Stimulated activated CD8-positive, alpha-beta memory T cell treated with anti-CD3 and anti-CD28 coated beads, Interleukin-15, amount 100 ng/mL, for 48 hours (primary cell): Measurements from ENCODE around the gene EMX1.

Experiments
- DNase-seq, 2 donors: peaks; one replicate each; pipeline ENCODE4 v3.0.0-alpha.2; 2020; ENCODE audit warnings: low read depth in 2 of 2

EMX1 gene

GRCh38 chr2:72958542-72959385 lies 41.4 kb downstream of the EMX1 start:
- DNase-seq = no peak

DNA sequence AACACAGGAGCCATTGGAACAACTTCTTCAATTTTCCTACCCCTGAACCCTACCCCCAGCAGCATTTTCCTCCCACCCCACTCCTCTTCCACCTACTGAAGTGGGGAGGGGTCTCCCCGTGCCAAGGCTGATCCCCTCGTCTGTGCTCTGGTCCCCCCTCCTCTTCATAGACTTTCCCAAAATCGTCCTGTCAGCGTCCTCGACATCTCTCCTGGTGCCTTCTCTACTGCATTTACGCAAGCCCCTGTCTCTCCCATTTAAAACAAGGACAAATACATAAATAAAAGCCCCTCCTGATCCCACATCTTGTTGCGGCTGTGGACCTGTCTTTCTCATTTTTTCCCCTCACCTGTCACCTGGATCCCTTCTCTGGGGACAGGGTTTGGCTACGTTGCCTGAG lies 42.2 kb downstream of the EMX1 start:
- no peak for DNase-seq

GRCh38 chr2:72959995-72960981 lies 43.0 kb downstream of the EMX1 start:
- DNase-seq = no peak

GRCh38 chr2:72961036-72961720 lies 43.9 kb downstream of the EMX1 start:
- no peak for DNase-seq

GRCh38 chr2:72961853-72962468 lies 44.6 kb downstream of the EMX1 start:
- no peak for DNase-seq

- DNase-seq = no peak
Observed at GRCh38 chr2:72962911-72963310, 45.6 kb downstream of the EMX1 start.

GRCh38 chr2:72963423-72964145 lies 46.3 kb downstream of the EMX1 start:
- DNase-seq = no peak

DNA sequence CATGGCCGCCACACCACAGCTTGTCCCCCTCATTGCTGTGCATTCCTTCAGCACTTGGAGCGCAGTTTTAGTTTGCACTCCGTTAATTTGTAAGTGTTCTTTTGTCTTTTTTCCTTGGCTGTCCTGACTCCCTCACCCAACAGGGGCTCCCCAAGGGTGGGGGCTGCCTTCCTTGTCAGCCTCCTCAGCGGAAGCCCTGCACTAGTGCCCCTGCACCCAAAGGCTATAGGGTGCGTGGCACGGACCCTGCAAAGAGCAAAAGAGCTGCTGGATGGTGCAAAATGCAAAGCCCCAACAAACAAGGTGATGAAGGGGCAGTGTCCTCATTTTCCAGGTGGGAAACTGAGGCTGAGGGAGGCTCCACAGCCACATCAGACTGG lies 46.8 kb downstream of the EMX1 start:
- no peak for DNase-seq

- no peak for DNase-seq
Observed at GRCh38 chr2:72965016-72965415, 47.7 kb downstream of the EMX1 start.

DNA sequence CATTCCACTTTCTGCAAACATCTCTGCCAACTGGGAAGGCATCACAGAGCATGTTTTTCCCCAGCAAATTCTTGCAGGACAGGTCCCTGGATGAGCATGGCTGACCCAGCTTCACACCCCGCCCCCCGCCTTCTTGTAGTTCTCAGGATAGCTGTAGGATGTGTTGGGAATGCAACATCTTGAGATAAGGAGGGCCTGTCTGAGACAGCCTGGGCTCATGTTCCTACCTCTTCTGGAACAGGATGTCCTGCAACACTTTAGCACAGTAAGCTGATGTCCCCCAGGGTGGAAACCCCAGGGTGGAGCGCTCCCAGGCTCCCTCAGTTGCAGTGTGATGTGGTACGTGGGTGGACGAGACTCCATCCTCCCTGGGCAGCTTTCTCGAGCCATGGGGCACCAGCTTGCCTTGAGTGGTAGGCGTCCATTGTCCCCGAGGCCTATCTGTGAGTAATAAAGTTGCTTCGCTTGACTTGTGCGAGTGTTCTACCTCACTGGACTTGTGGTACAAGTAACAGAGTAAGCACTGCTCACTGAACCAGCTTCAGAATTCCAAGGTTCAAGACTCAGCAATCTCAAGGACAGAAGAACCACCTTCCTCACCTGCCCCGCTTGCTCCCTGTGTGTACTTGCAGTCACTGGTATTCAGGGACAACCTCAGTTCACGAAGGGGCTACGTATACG lies 48.6 kb downstream of the EMX1 start:
- no peak for DNase-seq

- no peak for DNase-seq
Observed at GRCh38 chr2:72968286-72968685, 51.0 kb downstream of the EMX1 start.

- DNase-seq = no peak
Observed at GRCh38 chr2:72969706-72970105, 52.4 kb downstream of the EMX1 start.

GRCh38 chr2:72971036-72971435 lies 53.7 kb downstream of the EMX1 start:
- DNase-seq = no peak

GRCh38 chr2:72972352-72973136 lies 55.2 kb downstream of the EMX1 start:
- no peak for DNase-seq

DNA sequence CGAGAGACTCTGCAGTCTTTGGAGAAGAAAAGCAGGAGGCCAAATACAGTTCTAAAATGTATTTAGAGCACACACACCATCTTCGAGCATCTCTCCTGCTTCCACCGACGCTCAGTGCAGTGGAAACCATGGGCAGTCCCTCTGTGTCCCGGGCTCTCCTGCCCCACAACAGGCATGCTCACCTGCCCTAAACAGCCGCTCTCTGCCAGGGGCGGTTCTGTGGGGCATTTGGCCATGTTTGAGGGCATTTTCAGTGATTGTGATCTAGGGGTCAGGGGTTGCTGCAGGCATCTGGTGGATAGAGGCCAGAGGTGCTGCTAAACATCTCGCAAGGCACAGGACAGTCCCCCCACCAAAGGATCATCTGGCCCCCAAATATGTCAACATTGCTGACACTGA lies 55.8 kb downstream of the EMX1 start:
- DNase-seq = no peak

GRCh38 chr2:72973566-72974435 lies 56.5 kb downstream of the EMX1 start:
- DNase-seq = peak in 1 of 2 donors; percentile 3

DNA sequence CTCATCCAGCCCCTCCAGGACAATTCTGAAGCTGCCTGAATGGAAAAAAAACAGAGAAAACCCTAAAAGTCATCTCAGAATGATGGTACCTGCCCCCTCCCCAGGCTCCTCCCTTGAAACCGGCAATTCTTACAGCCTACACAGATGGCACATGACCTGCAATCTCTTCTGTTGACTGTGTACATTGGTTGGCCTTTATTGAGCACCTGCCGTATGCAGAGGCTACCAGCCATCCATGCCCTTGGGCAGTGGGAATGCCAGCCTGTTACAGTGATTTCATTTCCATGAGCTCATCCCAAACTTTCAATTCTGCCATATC lies 57.1 kb downstream of the EMX1 start:
- no peak for DNase-seq

DNA sequence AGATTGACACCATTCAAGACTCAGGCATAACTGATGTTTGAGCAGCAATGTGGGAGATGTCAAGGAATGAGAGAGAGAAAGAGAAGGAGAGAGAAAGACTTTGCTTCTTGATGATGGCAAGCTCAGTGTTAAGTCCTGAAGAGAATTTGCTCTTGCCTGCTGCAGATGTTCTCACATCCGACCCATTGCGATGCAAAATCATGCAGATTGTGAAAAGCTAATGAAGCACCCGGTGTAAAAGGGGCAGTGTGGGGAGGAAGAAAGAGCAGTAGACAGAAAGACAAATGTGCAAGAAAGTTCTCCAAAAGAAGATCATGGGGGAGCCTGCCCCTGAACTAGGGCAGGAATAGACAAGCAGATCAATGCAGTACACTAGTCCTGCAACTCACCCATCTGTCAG lies 57.7 kb downstream of the EMX1 start:
- DNase-seq = no peak

DNA sequence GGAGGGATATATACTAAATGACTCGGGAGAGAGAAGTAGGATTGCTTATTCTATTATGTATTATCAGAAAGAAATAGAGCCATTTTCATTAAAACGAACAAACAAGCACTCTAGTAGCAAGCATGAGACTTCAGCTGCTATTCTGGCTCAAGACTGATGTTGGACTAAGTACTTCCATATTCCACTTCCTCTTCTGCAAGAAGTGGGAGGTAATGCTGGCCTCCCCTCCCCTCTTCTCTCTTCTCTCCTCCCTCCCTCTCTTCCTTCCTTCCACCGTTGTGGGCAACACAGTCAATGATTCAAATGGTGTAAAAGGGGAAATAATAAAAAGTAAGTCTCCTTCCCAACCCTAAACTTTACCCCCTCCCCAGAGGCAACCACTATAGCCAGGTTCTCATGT lies 62.6 kb downstream of the EMX1 start:
- no peak for DNase-seq
